Panc1 (cell line): Measurements from ENCODE around the gene LRMDA.

Experiments used
- POLR2AphosphoS5 ChIP-seq: IDR thresholded peaks from 2 replicates; pipeline ENCODE4 v1.6.1; 2012; ENCODE audit warnings: mild to moderate bottlenecking, low read depth, low read length, moderate library complexity
- TCF7L2 ChIP-seq: IDR thresholded peaks from 2 replicates; pipeline ENCODE4 v1.6.1; 2011; ENCODE audit warnings: mild to moderate bottlenecking, low read depth, low read length, inconsistent platforms
- TF ChIP-seq, protein P1 (sequence below): fragments of 450-650 bp; IDR thresholded peaks from 2 replicates; pipeline ENCODE4 v1.5.1; 2017; ENCODE audit warnings: mild to moderate bottlenecking
- TF ChIP-seq, protein P2 (sequence below), 2 experiments: IDR thresholded peaks; 2 replicates each; pipeline ENCODE4 v1.6.1; 2011 to 2012; ENCODE audit warnings: low read depth in 2 of 2, control low read depth in 1 of 2, low read length in 1 of 2, mild to moderate bottlenecking in 1 of 2, moderate library complexity in 1 of 2; ENCODE audit not compliant: insufficient read depth in 1 of 2

DNA sequence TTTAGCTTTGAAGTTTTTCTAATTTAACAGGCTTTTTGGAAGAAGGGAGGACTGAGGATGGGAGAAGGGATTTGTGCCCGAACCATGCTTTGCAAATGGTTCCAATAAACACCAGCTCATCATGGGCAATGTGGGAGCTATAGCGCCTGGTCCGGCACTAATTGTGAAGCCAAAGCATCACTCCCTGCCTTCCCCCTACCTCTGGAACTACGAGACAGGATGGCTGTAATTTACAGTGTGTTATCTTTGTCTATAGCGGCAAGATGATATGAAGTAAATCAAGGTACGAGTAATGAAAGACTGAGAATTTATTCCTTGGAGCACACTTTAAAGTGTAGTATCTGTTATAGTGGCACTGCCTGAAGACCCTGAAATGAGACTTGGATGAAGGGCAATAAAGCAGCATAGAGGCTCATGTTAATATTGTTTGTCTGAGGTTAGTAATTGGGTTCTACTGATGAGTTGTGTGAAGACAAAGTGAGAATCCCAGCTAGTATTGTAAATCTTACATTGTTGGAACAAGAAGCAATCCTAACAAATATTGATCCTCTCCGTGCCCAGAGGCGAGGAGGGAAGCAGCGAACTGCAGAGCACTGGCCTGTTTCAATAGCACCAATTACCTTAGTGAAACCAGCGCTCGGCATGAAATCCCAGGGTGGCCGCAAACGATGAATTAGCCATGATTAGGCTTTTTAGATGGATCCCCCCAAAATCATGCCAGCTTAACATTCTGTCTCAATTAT lies 507.1 kb downstream of the LRMDA start:
- TF ChIP-seq, protein P1, sequence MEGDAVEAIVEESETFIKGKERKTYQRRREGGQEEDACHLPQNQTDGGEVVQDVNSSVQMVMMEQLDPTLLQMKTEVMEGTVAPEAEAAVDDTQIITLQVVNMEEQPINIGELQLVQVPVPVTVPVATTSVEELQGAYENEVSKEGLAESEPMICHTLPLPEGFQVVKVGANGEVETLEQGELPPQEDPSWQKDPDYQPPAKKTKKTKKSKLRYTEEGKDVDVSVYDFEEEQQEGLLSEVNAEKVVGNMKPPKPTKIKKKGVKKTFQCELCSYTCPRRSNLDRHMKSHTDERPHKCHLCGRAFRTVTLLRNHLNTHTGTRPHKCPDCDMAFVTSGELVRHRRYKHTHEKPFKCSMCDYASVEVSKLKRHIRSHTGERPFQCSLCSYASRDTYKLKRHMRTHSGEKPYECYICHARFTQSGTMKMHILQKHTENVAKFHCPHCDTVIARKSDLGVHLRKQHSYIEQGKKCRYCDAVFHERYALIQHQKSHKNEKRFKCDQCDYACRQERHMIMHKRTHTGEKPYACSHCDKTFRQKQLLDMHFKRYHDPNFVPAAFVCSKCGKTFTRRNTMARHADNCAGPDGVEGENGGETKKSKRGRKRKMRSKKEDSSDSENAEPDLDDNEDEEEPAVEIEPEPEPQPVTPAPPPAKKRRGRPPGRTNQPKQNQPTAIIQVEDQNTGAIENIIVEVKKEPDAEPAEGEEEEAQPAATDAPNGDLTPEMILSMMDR = no peak
- TF ChIP-seq POLR2AphosphoS5 (no peak), TCF7L2 (no peak)
- TF ChIP-seq, protein P2, sequence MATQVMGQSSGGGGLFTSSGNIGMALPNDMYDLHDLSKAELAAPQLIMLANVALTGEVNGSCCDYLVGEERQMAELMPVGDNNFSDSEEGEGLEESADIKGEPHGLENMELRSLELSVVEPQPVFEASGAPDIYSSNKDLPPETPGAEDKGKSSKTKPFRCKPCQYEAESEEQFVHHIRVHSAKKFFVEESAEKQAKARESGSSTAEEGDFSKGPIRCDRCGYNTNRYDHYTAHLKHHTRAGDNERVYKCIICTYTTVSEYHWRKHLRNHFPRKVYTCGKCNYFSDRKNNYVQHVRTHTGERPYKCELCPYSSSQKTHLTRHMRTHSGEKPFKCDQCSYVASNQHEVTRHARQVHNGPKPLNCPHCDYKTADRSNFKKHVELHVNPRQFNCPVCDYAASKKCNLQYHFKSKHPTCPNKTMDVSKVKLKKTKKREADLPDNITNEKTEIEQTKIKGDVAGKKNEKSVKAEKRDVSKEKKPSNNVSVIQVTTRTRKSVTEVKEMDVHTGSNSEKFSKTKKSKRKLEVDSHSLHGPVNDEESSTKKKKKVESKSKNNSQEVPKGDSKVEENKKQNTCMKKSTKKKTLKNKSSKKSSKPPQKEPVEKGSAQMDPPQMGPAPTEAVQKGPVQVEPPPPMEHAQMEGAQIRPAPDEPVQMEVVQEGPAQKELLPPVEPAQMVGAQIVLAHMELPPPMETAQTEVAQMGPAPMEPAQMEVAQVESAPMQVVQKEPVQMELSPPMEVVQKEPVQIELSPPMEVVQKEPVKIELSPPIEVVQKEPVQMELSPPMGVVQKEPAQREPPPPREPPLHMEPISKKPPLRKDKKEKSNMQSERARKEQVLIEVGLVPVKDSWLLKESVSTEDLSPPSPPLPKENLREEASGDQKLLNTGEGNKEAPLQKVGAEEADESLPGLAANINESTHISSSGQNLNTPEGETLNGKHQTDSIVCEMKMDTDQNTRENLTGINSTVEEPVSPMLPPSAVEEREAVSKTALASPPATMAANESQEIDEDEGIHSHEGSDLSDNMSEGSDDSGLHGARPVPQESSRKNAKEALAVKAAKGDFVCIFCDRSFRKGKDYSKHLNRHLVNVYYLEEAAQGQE (IDR thresholded peaks at IDR 0.05; ENCODE audit: insufficient read depth in 1 of 2, low read depth in 2 of 2, low read length in 1 of 2) = no peak
